ENCODE results near the gene GAL3ST1.

GAL3ST1 gene

GRCh38 chr22:30531651-30532608, 42.5 kb downstream of the GAL3ST1 start:
- no peak for DNase-seq

- no peak for DNase-seq
Measured at GRCh38 chr22:30526656-30527055, 47.8 kb downstream of the GAL3ST1 start.

GRCh38 chr22:30523646-30524489, 50.6 kb downstream of the GAL3ST1 start:
- no peak for DNase-seq

DNA sequence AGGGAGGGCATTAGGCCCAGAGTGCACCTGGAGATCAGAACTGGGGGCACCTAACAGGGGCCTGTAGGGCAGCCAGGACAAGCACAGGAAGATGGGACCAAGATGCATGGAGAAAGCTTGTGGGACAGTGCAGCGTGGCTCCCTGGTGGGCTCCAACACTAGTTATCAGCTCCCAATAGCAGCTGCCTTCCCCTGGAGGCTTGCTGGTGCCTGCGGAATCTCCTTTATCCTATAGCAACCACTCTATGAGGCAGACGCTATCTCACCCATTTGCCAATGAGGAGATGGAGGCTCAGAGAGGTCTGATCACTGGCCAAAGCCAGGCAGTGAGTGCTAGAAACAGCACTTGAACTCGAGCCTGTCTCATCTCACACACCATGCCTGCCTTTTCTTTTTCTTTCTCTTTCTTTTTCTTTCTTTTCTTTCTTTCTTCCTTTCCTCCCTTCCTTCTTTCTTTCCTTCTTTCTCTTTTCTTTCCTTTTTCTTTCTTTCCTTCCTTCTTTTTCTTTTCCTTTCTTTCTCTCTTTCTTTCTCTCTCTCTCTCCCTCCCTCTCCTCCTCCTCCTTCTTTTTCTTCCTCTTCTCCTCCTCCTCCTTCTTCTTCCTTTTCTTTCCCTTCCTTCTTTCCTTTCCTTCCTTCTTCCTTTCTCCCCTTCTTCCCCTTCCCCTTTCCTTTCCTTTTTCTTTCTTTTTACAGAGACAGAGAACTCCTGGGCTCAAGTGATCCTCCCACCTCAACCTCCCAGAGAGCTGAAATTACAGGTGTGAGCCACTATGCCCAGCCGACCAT, 52.9 kb downstream of the GAL3ST1 start:
- DNase-seq = no peak

GRCh38 chr22:30519842-30520425, 54.5 kb downstream of the GAL3ST1 start:
- DNase-seq = no peak

- DNase-seq = no peak
Measured at GRCh38 chr22:30516731-30517130, 57.7 kb downstream of the GAL3ST1 start.

GRCh38 chr22:30516273-30516672, 58.2 kb downstream of the GAL3ST1 start:
- DNase-seq = no peak

DNA sequence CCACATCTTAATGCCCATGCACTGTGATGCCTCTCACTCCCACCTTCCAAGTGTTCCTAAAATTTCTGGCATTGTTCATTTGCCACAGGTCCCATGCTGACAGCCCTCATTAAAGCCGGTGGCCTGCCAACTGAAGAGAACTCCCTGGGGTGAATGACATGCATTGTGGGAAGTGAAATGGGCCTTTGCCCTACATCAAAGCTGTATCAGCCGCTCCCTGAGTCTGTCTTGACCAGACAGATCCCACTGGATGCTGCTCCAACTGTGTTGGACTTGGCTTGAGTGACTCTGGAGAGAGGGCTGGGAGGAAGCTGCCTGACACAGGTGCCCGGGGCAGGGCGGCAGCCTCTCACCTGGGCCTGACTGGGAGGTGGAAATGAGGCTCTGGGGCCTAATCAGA, 60.2 kb downstream of the GAL3ST1 start:
- no peak for DNase-seq

DNA sequence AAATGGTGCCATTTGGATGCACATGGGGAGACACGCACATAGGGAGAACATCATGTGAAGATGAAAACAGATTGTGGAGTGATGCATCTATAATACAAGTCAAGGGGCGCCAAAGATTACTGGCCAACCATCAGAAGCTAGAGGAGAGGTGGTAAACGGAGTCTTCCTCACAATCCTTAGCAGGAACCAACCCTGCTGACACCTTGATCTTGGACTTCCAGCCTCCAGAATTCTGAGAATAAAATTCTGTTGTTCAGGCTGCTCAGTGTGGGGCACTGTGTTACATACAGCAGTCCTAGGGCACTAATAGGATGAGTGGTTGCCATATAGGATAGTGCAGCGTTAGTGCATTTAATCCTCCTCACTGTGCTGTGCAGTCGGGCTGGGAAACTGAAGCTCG, 61.0 kb downstream of the GAL3ST1 start:
- DNase-seq = no peak

DNA sequence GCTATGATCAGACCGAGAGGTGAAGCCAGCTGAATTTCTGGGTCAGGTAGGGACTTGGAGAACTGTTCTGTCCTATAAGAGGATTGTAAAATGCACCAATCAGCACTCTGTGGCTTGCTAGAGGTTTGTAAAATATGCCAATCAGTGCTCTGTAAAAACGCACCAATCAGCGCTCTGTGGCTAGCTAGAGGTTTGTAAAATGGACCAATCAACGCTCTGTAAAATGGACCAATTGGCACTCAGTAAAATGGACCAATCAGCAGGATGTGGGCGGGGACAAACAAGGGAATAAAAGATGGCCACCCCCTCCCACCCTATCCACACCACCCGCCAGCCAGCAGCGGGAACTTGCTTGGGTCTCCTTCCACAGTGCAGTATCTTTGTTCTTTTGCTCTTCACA, 62.6 kb downstream of the GAL3ST1 start:
- DNase-seq = no peak

GRCh38 chr22:30511109-30511508, 63.4 kb downstream of the GAL3ST1 start:
- DNase-seq = no peak

GRCh38 chr22:30508216-30508615, 66.2 kb downstream of the GAL3ST1 start:
- DNase-seq = no peak

- no peak for DNase-seq
Measured at GRCh38 chr22:30507670-30508069, 66.8 kb downstream of the GAL3ST1 start.

GRCh38 chr22:30506507-30506968, 67.9 kb downstream of the GAL3ST1 start:
- DNase-seq = no peak
